Measurements from ENCODE around the gene P3H3.
A peak's percentile ranks its signal among the peaks of the same experiment; 100 is the strongest.

The P3H3 gene

DNA sequence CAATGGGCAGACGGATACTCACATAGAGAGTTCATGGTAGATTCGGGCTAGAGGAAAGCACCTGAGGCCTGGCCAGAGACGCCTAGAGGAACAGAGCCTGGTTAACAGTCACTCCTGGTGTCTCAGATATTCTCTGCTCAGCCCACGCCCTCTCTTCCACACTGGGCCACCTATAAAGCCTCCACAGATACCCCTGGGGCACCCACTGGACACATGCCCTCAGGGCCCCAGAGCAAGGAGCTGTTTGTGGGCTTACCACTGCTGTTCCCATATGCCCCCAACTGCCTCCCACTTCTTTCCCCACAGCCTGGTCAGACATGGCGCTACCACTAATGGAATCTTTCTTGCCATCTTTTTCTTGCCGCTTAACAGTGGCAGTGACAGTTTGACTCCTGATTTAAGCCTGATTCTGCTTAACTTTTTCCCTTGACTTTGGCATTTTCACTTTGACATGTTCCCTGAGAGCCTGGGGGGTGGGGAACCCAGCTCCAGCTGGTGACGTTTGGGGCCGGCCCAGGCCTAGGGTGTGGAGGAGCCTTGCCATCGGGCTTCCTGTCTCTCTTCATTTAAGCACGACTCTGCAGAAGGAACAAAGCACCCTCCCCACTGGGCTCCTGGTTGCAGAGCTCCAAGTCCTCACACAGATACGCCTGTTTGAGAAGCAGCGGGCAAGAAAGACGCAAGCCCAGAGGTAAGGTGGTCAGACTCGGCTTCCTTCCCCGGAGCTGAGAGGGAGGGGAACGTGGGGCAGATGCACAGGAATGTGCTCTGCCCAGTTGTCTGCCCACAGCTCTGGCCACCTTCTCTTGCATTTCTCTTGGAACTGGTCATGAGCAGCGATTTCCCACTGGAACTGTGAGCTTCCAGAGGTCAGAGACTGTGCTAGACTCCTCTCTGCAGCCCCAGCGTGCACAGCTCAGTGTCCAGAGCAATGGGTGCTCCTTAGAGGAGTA lies 39.0 kb upstream of the P3H3 start, which contains the start of gene CD4:
CD4 (plus strand) TSS at position 557 of the 953 bp plus-strand sequence. CDS start 10,611 bp downstream, outside the sequence.
- no peaks in the 10 kb centered on the region for H3K36me3 ChIP-seq (ENCODE audit: control insufficient read depth in 4 of 4, insufficient read depth in 4 of 4, low read length in 3 of 4)
- H3K9me3 ChIP-seq (ENCODE audit: control extremely low read depth in 1 of 5, control insufficient read depth in 4 of 5, insufficient read depth in 2 of 5, low read depth in 1 of 5, low read length in 4 of 5): no peaks in the 10 kb centered on the region
- no peaks in the 10 kb centered on the region for H3K27me3 ChIP-seq (replicated peaks in 2 of 5; ENCODE audit: control insufficient read depth in 4 of 5, insufficient read depth in 5 of 5, low read length in 4 of 5)
- ChIA-PET POLR2A (interaction anchor here (0.7 kb wide), 1 partner anchor 24 kb away, joined by 3 read pairs; no protein-coding TSS in a partner anchor), CTCF (interaction anchor here (0.7 to 5.3 kb wide), 12 partner anchors 10 to 171 kb away, joined by 3 to 52 read pairs (median 4); partner anchors contain the start of genes GPR162 and MLF2)
- peak within 1 kb of the TSS in 5 of 7 experiments; percentile 7 to 53 (median 43) for H3K4me3 ChIP-seq (ENCODE audit: control insufficient read depth in 1 of 7, extremely low read depth in 1 of 7, insufficient read depth in 4 of 7, low read depth in 2 of 7, low read length in 6 of 7)
- no peak within 1 kb of the TSS for H3K27ac ChIP-seq (ENCODE audit: insufficient read depth in 1 of 2, low read depth in 1 of 2, low read length in 2 of 2, poor library complexity in 1 of 2, severe bottlenecking in 2 of 2)
- WGBS (ENCODE audit: insufficient coverage): 43% methylated on average over 14 of the region's 18 CpGs
- DNase-seq: peak in 2 of 3 donors; percentile 51
- H3K4me1 ChIP-seq (ENCODE audit: control extremely low read depth in 1 of 4, control insufficient read depth in 4 of 4, insufficient read depth in 4 of 4, low read length in 3 of 4): peaks cover 2 to 58% (median 49%) of the 10 kb centered on the region in 4 experiments

DNA sequence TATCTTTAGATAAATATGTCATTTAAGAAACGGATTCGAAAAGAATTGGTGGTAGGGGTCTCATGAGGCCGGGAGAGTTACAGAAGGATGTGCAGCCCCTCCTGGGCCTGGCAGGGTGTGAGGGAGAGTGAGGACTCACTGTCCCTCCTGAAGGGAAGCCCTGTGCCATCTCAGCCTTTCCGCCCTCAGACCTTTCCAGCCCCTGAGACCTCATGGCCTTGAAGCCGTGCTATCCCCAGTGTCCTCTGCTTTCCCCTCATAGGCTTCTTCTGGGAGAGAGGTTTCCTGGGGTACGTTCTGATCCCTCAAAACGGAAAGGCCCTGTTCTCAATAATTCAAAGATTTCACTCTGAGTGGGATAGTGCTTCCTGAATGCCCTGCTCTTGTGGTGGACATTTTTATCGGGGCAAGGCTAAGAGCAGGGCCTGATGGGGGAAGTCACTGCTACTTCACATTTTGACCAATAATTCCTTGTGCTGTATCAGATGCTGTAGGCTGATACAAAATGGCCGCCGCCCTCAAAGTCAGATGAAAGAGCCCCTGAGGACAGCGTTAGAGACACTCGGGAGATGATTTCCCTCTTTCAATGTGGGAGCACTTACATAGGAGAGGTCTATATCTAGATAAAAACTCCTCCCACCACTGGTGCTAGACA lies 37.6 kb upstream of the P3H3 start:
- DNase-seq: no peak
- Histone ChIP-seq H3K9me3 (ENCODE audit: control extremely low read depth in 1 of 5, control insufficient read depth in 4 of 5, insufficient read depth in 2 of 5, low read depth in 1 of 5, low read length in 4 of 5) (no peaks in the 10 kb centered on the region), H3K27ac (ENCODE audit: insufficient read depth in 1 of 2, low read depth in 1 of 2, low read length in 2 of 2, poor library complexity in 1 of 2, severe bottlenecking in 2 of 2) (no peak overlapping the region), H3K4me3 (ENCODE audit: control insufficient read depth in 1 of 7, extremely low read depth in 1 of 7, insufficient read depth in 4 of 7, low read depth in 2 of 7, low read length in 6 of 7) (no peak overlapping the region), H3K4me1 (ENCODE audit: control extremely low read depth in 1 of 4, control insufficient read depth in 4 of 4, insufficient read depth in 4 of 4, low read length in 3 of 4) (peaks cover 2 to 49% (median 41%) of the 10 kb centered on the region in 4 experiments), H3K27me3 (replicated peaks in 2 of 5; ENCODE audit: control insufficient read depth in 4 of 5, insufficient read depth in 5 of 5, low read length in 4 of 5) (no peaks in the 10 kb centered on the region), H3K36me3 (ENCODE audit: control insufficient read depth in 4 of 4, insufficient read depth in 4 of 4, low read length in 3 of 4) (no peaks in the 10 kb centered on the region)
- ChIA-PET POLR2A (no interaction called here), CTCF (interaction anchor here (1.4 to 5.3 kb wide), 4 partner anchors 19 to 58 kb away, joined by 4 to 52 read pairs (median 6); partner anchors contain the start of gene GPR162)
- 88% methylated on average over 5 of the region's 12 CpGs for WGBS (ENCODE audit: insufficient coverage)

DNA sequence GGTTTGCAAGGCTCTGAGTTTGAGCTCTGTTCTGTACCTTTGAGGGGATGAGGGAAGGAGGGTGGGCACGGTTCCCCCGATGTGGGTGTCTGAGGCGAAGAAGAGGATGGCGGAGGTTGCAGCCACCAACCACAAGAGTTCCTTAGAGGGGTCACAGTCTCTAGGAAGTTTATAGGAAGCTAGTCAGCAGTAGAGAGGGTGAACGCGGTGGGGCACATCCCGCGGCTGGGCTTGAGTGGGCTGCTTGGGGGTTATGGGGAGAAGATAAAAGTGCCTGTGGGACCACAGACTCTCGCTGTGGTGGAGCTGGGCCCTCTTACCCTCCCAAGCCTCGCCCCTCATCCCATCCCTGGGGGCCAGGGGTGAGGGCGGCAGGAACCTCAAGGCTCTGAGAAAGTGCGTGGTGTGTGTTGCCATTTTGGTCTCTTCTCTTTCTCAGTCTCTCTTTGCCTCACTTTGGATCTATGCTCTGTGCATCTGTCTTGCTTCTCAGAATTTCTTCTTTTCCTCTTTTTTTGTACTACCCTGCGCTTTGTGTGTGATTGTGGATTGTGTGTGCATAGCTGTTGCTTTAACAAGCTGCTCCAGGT lies 36.2 kb upstream of the P3H3 start:
- H3K4me3 ChIP-seq (ENCODE audit: control insufficient read depth in 1 of 7, extremely low read depth in 1 of 7, insufficient read depth in 4 of 7, low read depth in 2 of 7, low read length in 6 of 7): peak overlapping the region in 4 of 7 experiments; percentile 5 to 46 (median 20)
- H3K36me3 ChIP-seq (ENCODE audit: control insufficient read depth in 4 of 4, insufficient read depth in 4 of 4, low read length in 3 of 4): no peaks in the 10 kb centered on the region
- H3K27me3 ChIP-seq (replicated peaks in 2 of 5; ENCODE audit: control insufficient read depth in 4 of 5, insufficient read depth in 5 of 5, low read length in 4 of 5): no peaks in the 10 kb centered on the region
- 7% methylated on average over 5 of the region's 13 CpGs for WGBS (ENCODE audit: insufficient coverage)
- no peak overlapping the region for H3K27ac ChIP-seq (ENCODE audit: insufficient read depth in 1 of 2, low read depth in 1 of 2, low read length in 2 of 2, poor library complexity in 1 of 2, severe bottlenecking in 2 of 2)
- peaks cover 0 to 42% (median 35%) of the 10 kb centered on the region in 4 experiments for H3K4me1 ChIP-seq (ENCODE audit: control extremely low read depth in 1 of 4, control insufficient read depth in 4 of 4, insufficient read depth in 4 of 4, low read length in 3 of 4)
- peak in 2 of 3 donors; percentile 49 to 50 for DNase-seq
- H3K9me3 ChIP-seq (ENCODE audit: control extremely low read depth in 1 of 5, control insufficient read depth in 4 of 5, insufficient read depth in 2 of 5, low read depth in 1 of 5, low read length in 4 of 5): no peaks in the 10 kb centered on the region
- POLR2A ChIA-PET: interaction anchor here (1.1 to 1.4 kb wide), 3 partner anchors 20 to 68 kb away, joined by 5 to 7 read pairs (median 6); partner anchors contain the start of genes COPS7A, LAG3 and MLF2
- CTCF ChIA-PET: interaction anchor here (0.7 to 5.9 kb wide), 14 partner anchors 9 to 58 kb away, joined by 3 to 52 read pairs (median 6); partner anchors contain the start of genes GPR162, MLF2 and PTMS

DNA sequence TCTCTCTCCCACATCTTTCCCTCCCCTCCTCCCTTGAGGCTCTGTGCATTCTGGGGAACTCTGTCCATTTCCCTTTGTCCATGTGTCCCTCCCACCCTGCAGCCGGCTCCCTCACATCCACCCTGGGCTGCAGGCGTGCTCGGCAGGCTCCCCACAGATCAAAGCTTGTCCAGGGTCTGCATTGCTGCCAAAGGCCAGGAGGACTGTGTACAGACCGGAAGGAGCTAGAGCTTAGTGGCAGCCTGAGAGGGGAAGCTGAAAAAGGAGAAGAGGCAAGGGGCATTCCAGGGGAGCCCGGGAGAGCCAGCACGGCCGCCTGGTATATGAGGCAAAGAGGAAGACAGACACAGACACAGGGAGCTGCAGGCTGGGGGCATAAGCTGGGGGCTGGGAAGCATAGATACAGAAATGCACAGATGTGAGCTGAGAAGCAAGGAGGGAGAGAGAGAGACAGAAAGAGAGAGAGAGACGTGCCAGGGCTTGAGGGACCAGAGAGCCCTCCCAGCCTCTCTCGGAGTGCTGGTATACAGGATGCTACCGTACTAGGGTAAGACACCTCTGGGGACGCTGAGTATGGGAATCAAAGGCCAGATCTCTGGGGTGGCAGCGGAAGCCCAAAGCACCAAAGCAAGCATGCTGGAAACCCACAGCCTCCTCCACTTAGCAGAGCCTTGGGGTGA lies 35.5 kb upstream of the P3H3 start:
- 12% methylated on average over 10 of the region's 12 CpGs for whole genome bisulfite sequencing (ENCODE audit: insufficient coverage)
- H3K4me3 ChIP-seq (ENCODE audit: control insufficient read depth in 1 of 7, extremely low read depth in 1 of 7, insufficient read depth in 4 of 7, low read depth in 2 of 7, low read length in 6 of 7): peak overlapping the region in 5 of 7 experiments; percentile 6 to 46 (median 29)

DNA sequence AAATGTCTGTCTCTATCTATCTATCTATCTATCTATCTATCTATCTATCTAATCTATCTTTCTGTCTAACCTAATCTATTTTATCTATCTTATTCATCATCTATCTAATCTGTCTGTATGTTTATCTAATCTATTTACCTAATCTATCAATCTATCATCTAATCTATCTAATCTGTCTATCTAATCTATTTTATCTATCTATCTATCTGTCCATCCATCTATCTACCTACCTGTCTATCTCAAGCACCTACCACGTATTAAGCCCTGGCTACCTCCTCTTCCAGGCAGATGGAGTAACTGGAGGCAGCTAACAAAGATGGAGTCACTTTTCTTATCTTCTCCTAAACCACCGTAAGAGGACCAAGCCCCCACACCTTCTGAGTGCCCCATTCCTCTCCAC lies 33.1 kb upstream of the P3H3 start:
- DNase-seq: no peak
- WGBS (ENCODE audit: insufficient coverage): 100% methylated on average over 2 of the region's 2 CpGs
- Histone ChIP-seq H3K27me3 (replicated peaks in 2 of 5; ENCODE audit: control insufficient read depth in 4 of 5, insufficient read depth in 5 of 5, low read length in 4 of 5) (no peaks in the 10 kb centered on the region), H3K4me1 (ENCODE audit: control extremely low read depth in 1 of 4, control insufficient read depth in 4 of 4, insufficient read depth in 4 of 4, low read length in 3 of 4) (peaks cover 0 to 29% (median 23%) of the 10 kb centered on the region in 4 experiments), H3K36me3 (ENCODE audit: control insufficient read depth in 4 of 4, insufficient read depth in 4 of 4, low read length in 3 of 4) (no peaks in the 10 kb centered on the region), H3K9me3 (ENCODE audit: control extremely low read depth in 1 of 5, control insufficient read depth in 4 of 5, insufficient read depth in 2 of 5, low read depth in 1 of 5, low read length in 4 of 5) (no peaks in the 10 kb centered on the region), H3K4me3 (ENCODE audit: control insufficient read depth in 1 of 7, extremely low read depth in 1 of 7, insufficient read depth in 4 of 7, low read depth in 2 of 7, low read length in 6 of 7) (no peak overlapping the region), H3K27ac (ENCODE audit: insufficient read depth in 1 of 2, low read depth in 1 of 2, low read length in 2 of 2, poor library complexity in 1 of 2, severe bottlenecking in 2 of 2) (no peak overlapping the region)
- ChIA-PET POLR2A (no interaction called here), CTCF (interaction anchor here (0.7 to 5.9 kb wide), 3 partner anchors 8 to 34 kb away, joined by 3 to 38 read pairs (median 3); no protein-coding TSS in a partner anchor)

More for the DNA sequence above, 35.5 kb upstream of the P3H3 start:
- Histone ChIP-seq H3K36me3 (ENCODE audit: control insufficient read depth in 4 of 4, insufficient read depth in 4 of 4, low read length in 3 of 4) (no peaks in the 10 kb centered on the region), H3K27me3 (replicated peaks in 2 of 5; ENCODE audit: control insufficient read depth in 4 of 5, insufficient read depth in 5 of 5, low read length in 4 of 5) (no peaks in the 10 kb centered on the region), H3K27ac (ENCODE audit: insufficient read depth in 1 of 2, low read depth in 1 of 2, low read length in 2 of 2, poor library complexity in 1 of 2, severe bottlenecking in 2 of 2) (no peak overlapping the region), H3K4me1 (ENCODE audit: control extremely low read depth in 1 of 4, control insufficient read depth in 4 of 4, insufficient read depth in 4 of 4, low read length in 3 of 4) (peaks cover 0 to 42% (median 35%) of the 10 kb centered on the region in 4 experiments), H3K9me3 (ENCODE audit: control extremely low read depth in 1 of 5, control insufficient read depth in 4 of 5, insufficient read depth in 2 of 5, low read depth in 1 of 5, low read length in 4 of 5) (no peaks in the 10 kb centered on the region)
- POLR2A ChIA-PET: interaction anchor here (1.1 to 1.4 kb wide), 3 partner anchors 21 to 69 kb away, joined by 5 to 7 read pairs (median 6); partner anchors contain the start of genes COPS7A, LAG3 and MLF2
- CTCF ChIA-PET: interaction anchor here (0.7 to 5.9 kb wide), 17 partner anchors 9 to 205 kb away, joined by 3 to 52 read pairs (median 4); partner anchors contain the start of genes GPR162 and MLF2
- DNase-seq: peak; percentile 36 to 86 (median 83)

DNA sequence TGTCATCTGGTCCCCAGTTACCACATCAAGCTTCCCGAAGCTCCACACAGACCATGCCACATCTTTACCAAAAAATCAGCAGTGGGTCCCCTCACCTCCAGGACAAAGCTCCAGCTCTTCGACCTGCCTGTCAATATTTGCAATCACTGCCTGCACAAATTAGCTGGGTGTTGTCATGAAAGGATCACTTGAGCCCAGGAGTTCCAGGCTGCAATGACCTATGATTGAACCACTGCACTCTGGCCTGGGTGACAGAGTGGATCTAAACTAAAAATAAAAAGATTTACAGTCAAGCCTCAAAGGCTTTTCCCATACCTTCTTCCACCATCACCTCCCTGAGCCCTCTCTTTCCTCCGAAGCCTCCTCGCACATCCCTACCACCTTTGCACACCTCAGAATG lies 31.6 kb upstream of the P3H3 start:
- H3K36me3 ChIP-seq (ENCODE audit: control insufficient read depth in 4 of 4, insufficient read depth in 4 of 4, low read length in 3 of 4): no peaks in the 10 kb centered on the region
- CTCF ChIA-PET: interaction anchor here (0.8 to 5.9 kb wide), 4 partner anchors 14 to 73 kb away, joined by 3 to 38 read pairs (median 4); partner anchors contain the start of genes COPS7A and MLF2
- no peak overlapping the region for H3K4me3 ChIP-seq (ENCODE audit: control insufficient read depth in 1 of 7, extremely low read depth in 1 of 7, insufficient read depth in 4 of 7, low read depth in 2 of 7, low read length in 6 of 7)
- 97% methylated on average over 3 of the region's 4 CpGs for WGBS (ENCODE audit: insufficient coverage)
- no peaks in the 10 kb centered on the region for H3K9me3 ChIP-seq (ENCODE audit: control extremely low read depth in 1 of 5, control insufficient read depth in 4 of 5, insufficient read depth in 2 of 5, low read depth in 1 of 5, low read length in 4 of 5)
- peaks cover 0 to 19% (median 18%) of the 10 kb centered on the region in 4 experiments for H3K4me1 ChIP-seq (ENCODE audit: control extremely low read depth in 1 of 4, control insufficient read depth in 4 of 4, insufficient read depth in 4 of 4, low read length in 3 of 4)
- no peak overlapping the region for H3K27ac ChIP-seq (ENCODE audit: insufficient read depth in 1 of 2, low read depth in 1 of 2, low read length in 2 of 2, poor library complexity in 1 of 2, severe bottlenecking in 2 of 2)
- no peak for DNase-seq
- POLR2A ChIA-PET: no interaction called here
- H3K27me3 ChIP-seq (replicated peaks in 2 of 5; ENCODE audit: control insufficient read depth in 4 of 5, insufficient read depth in 5 of 5, low read length in 4 of 5): no peaks in the 10 kb centered on the region

Data from common myeloid progenitor, CD34-positive (primary cell).